K562 (cell line): ENCODE results near the gene ARHGEF9. TPM values are rescaled to one million over a fixed set of nuclear protein-coding genes. Genes with fewer than 3 reads are reported as not detected.

Experiments used
- ATAC-seq: fragments of 200-7000 bp; cut with Tn5 transposase; 3 replicates; pipeline ENCODE4 v1.9.1; 2020; ENCODE audit warnings: moderate library complexity
- BruUV-seq: library from RNA; stranded (reverse); fragments of 400-500 nt; replicated peaks from 2 replicates; lab custom pipeline; 2021; lab: Mats Ljungman, UMichigan
- CTCF ChIA-PET: fragments of 300-600 bp; formaldehyde crosslinking; extraction: SDS; loops from one replicate; lab custom pipeline; 2021; ENCODE audit warnings: low intra/inter-chr PET ratio; lab: Yijun Ruan, JAX
- POLR2A ChIA-PET: fragments of 300-600, 350-650 bp; sonication (Branson Sonifier 250); formaldehyde crosslinking; extraction: SDS; loops from one replicate; lab custom pipeline; 2021; ENCODE audit warnings: antibody characterized with exemption, inconsistent platforms; lab: Yijun Ruan, JAX
- DNase-seq, 4 experiments: peaks; one replicate each; pipeline versions ENCODE4 v3.0.0 to v3.0.0-alpha.2; 2011 to 2018; ENCODE audit warnings: low spot score in 3 of 4, mixed read lengths in 3 of 4; ENCODE audit errors: extremely low read depth in 1 of 4
- FAIRE-seq: peaks from 2 replicates; lab custom pipeline; 2011; peaks lifted over from hg19 to GRCh38; lab: Jason Lieb, UNC
- H2AFZ ChIP-seq: 2 replicates; pipeline ENCODE4 v1.6.0; 2011; ENCODE audit warnings: low read depth, low read length, control low read depth, inconsistent platforms
- H3K27ac ChIP-seq: fragments of 200-600 bp; 3 replicates; pipeline ENCODE4 v1.8.0; 2011; ENCODE audit warnings: low read depth, mild to moderate bottlenecking, control low read depth, inconsistent platforms, low read length, moderate library complexity, mixed read lengths; ENCODE audit errors: extremely low read depth
- H3K27me3 ChIP-seq, 2 experiments: fragments of 300-600 bp in 1 of 2; 2 replicates in 1 of 2; 3 replicates in 1 of 2; pipeline versions ENCODE4 v1.6.0 to v1.8.0; 2011; ENCODE audit warnings: inconsistent platforms in 2 of 2, low read length in 2 of 2, mild to moderate bottlenecking in 1 of 2, mixed read lengths in 1 of 2, moderate library complexity in 1 of 2; ENCODE audit not compliant: control insufficient read depth in 2 of 2, insufficient read depth in 2 of 2
- H3K36me3 ChIP-seq: fragments of 300-600 bp; 3 replicates; pipeline ENCODE4 v1.8.0; 2011; ENCODE audit warnings: mild to moderate bottlenecking, low read length, inconsistent platforms; ENCODE audit not compliant: control insufficient read depth, insufficient read depth
- H3K4me1 ChIP-seq, 2 experiments: fragments of 200-600 bp in 1 of 2; replicated peaks in 1 of 2; 2 replicates in 1 of 2; 3 replicates in 1 of 2; pipeline versions ENCODE4 v1.5.1 to v1.8.0; 2011; ENCODE audit warnings: inconsistent platforms in 2 of 2, low read length in 2 of 2, mild to moderate bottlenecking in 1 of 2, mixed read lengths in 1 of 2, moderate library complexity in 1 of 2; ENCODE audit not compliant: control insufficient read depth in 2 of 2, insufficient read depth in 2 of 2
- H3K4me2 ChIP-seq: 2 replicates; pipeline ENCODE4 v1.6.1; 2011; ENCODE audit warnings: low read length, control low read depth, inconsistent platforms, mixed read lengths; ENCODE audit not compliant: insufficient read depth
- H3K4me3 ChIP-seq: fragments of 200-600 bp; sonication (generic), shearing (Covaris generic); 2 replicates; pipeline ENCODE4 v1.5.1; 2016; ENCODE audit warnings: control low read depth, inconsistent platforms
- H3K79me2 ChIP-seq: fragments of 200-600 bp; 3 replicates; pipeline ENCODE4 v1.8.0; 2011; ENCODE audit warnings: low read length, inconsistent platforms; ENCODE audit not compliant: control insufficient read depth, insufficient read depth
- H3K9ac ChIP-seq, 2 experiments: 2 replicates each; pipeline versions ENCODE4 v1.6.0 to v1.6.1; 2011; ENCODE audit warnings: low read depth in 2 of 2, low read length in 2 of 2, control low read depth in 1 of 2, inconsistent platforms in 1 of 2, mild to moderate bottlenecking in 1 of 2, mixed read lengths in 1 of 2; ENCODE audit not compliant: insufficient read depth in 1 of 2
- H3K9me1 ChIP-seq: one replicate; pipeline ENCODE4 v1.6.0; 2011; ENCODE audit warnings: inconsistent platforms, mild to moderate bottlenecking, low read length, moderate library complexity; ENCODE audit not compliant: control insufficient read depth, insufficient read depth
- H3K9me3 ChIP-seq: replicated peaks from 2 replicates; pipeline ENCODE4 v1.5.1; 2011; ENCODE audit warnings: low read depth, low read length, inconsistent platforms; ENCODE audit not compliant: control insufficient read depth, insufficient read depth
- H4K20me1 ChIP-seq: replicated peaks from 2 replicates; pipeline ENCODE4 v1.6.1; 2011; ENCODE audit warnings: low read length, inconsistent platforms, mixed read lengths; ENCODE audit not compliant: control insufficient read depth, insufficient read depth
- ARID2 ChIP-seq: fragments of 450-650 bp; IDR thresholded peaks from 2 replicates; pipeline ENCODE4 v1.6.1; 2017; ENCODE audit warnings: antibody characterized with exemption, mild to moderate bottlenecking
- BHLHE40 ChIP-seq: IDR thresholded peaks from 2 replicates; pipeline ENCODE4 v1.6.1; 2011; ENCODE audit warnings: low read length, improper control_type of control experiment
- CBFA2T3 ChIP-seq: fragments of 450-650 bp; IDR thresholded peaks from 2 replicates; pipeline ENCODE4 v1.6.1; 2017
- CREB3L1 ChIP-seq: fragments of 450-650 bp; IDR thresholded peaks from 2 replicates; pipeline ENCODE4 v1.6.1; 2014; ENCODE audit warnings: low read depth, mild to moderate bottlenecking, moderate library complexity, borderline replicate concordance
- DDX20 ChIP-seq: fragments of 450-650 bp; IDR thresholded peaks from 2 replicates; pipeline ENCODE4 v1.6.1; 2016; ENCODE audit warnings: missing genetic modification characterization, low read depth, mild to moderate bottlenecking, missing compliant biosample characterization, moderate library complexity
- ETS2 ChIP-seq: IDR thresholded peaks from 2 replicates; pipeline ENCODE4 v1.6.1; 2016; ENCODE audit warnings: borderline replicate concordance, missing genetic modification characterization, mild to moderate bottlenecking, moderate library complexity, missing compliant biosample characterization; ENCODE audit not compliant: poor library complexity, severe bottlenecking
- HMG20B ChIP-seq: fragments of 250-450 bp; sonication (Bioruptor Pico); IDR thresholded peaks from 2 replicates; pipeline ENCODE4 v1.5.0; 2021; ENCODE audit warnings: mild to moderate bottlenecking
- IRF2 ChIP-seq: sonication (generic); formaldehyde crosslinking; IDR thresholded peaks from 2 replicates; pipeline ENCODE4 v1.8.1; 2022; ENCODE audit warnings: mild to moderate bottlenecking, missing genetic modification reagents
- TCF15 ChIP-seq: fragments of 250-450 bp; sonication (Bioruptor Pico); IDR thresholded peaks from 2 replicates; pipeline ENCODE4 v1.8.0; 2022; ENCODE audit warnings: moderate library complexity, mild to moderate bottlenecking, inconsistent platforms
- XRCC3 ChIP-seq: fragments of 450-650 bp; IDR thresholded peaks from 2 replicates; pipeline ENCODE4 v1.6.1; 2017; ENCODE audit warnings: mild to moderate bottlenecking, moderate library complexity
- WGBS: fragments of 100-300 bp; shearing (Covaris generic); methylation state at CpG from one replicate; pipeline ENCODE4 v1.1.6; 2016; ENCODE audit warnings: low coverage, mixed read lengths; ENCODE audit not compliant: insufficient coverage; ENCODE audit errors: missing lambda C conversion rate; 5-methylcytosine and 5-hydroxymethylcytosine counted together
- in situ Hi-C: fragments of 300-500 bp; cut with MboI; formaldehyde crosslinking; loops from 4 replicates; pipeline ENCODE4 v1.15.0; 2018; ENCODE audit warnings: inconsistent platforms, mixed read lengths
- intact Hi-C: fragments of 100-400 bp; cut with micrococcal nuclease; formaldehyde crosslinking; loops from 2 replicates; pipeline ENCODE4 v1.14.2; 2022
- polyA plus RNA-seq, 8 experiments: library from polyadenylated mRNA; depleted of rRNA in 4 of 8; stranded (reverse) in 5 of 8; unstranded in 3 of 8; fragments of >200 nt; fragmentation: Nextera tagmentation in 2 of 8; fragmentation: Illumina TruSeq in 1 of 8; extraction: Ambion mirVana in 2 of 8; extraction: Trizol in 1 of 8; gene quantifications; 2 replicates each; pipeline versions ENCODE4 v1.2.1 to v1.2.3, GENCODE V29; 2011 to 2014; ENCODE audit warnings: inconsistent platforms in 1 of 8, missing spikeins in 1 of 8
- total RNA-seq, 7 experiments: library from RNA; depleted of rRNA in 6 of 7; stranded (reverse); fragments of >200 nt in 6 of 7; fragmentation: Illumina TruSeq in 2 of 7; extraction: Trizol in 2 of 7; gene quantifications; 2 replicates each; pipeline versions ENCODE4 v1.2.1 to v1.2.3, GENCODE V29; 2011 to 2021; ENCODE audit warnings: low replicate concordance in 1 of 7

The ARHGEF9 gene
- total and polyA plus RNA-seq, 9 of the 15 experiments (the other 6 are each of a cell fraction or from before 2014, with no cell fraction given): 0.09 to 0.24 (median 0.15) TPM; not detected in 2

- TF ChIP-seq ARID2 (no peak), ETS2 (tag) (no peak), XRCC3 (no peak), HMG20B (CRISPR knock-in tag) (no peak), DDX20 (tag) (no peak), IRF2 (CRISPR knock-in tag) (no peak), TCF15 (no peak), BHLHE40 (no peak), CREB3L1 (no peak)
- TF ChIP-seq, all 486 proteins: peak for 0
Measured at GRCh38 chrX:63713526-63713925, 71.5 kb downstream of the ARHGEF9 start (continued).

- POLR2A ChIA-PET: no interaction called here
- no peak for ATAC-seq
- Histone ChIP-seq H3K79me2 (no peaks in the 10 kb centered on the region), H2AFZ (no peak overlapping the region), H3K9me1 (no peaks in the 10 kb centered on the region), H3K27me3 (no peaks in the 10 kb centered on the region), H3K4me1 (no peaks in the 10 kb centered on the region), H3K9ac (no peak overlapping the region), H4K20me1 (no peaks in the 10 kb centered on the region), H3K9me3 (no peaks in the 10 kb centered on the region), H3K4me3 (no peak overlapping the region), H3K4me2 (no peak overlapping the region), H3K36me3 (no peaks in the 10 kb centered on the region), H3K27ac (no peak overlapping the region)
- FAIRE-seq: no peak
- TF ChIP-seq ARID2 (no peak), CBFA2T3 (peak; percentile 43; the same call in 1 of the 2 replicates)
- intact Hi-C loops: no loop called here
- BruUV-seq: no TSS peak
- CTCF ChIA-PET: no interaction called here
- peak in 1 of 4 experiments; percentile 0 for DNase-seq
- in situ Hi-C loops: no loop called here
- WGBS: 0% methylated on average over 2 of the region's 2 CpGs
Measured at GRCh38 chrX:63708801-63709200, 76.2 kb downstream of the ARHGEF9 start.
